HCEC 1CT (cell line): ENCODE data around the gene MLST8.
"Not testable (repeated sequence)": the region's sequence is repeated elsewhere in the genome, so short reads cannot be mapped to it uniquely, and the experiment has no call there.

Experiments used
- DNase-seq: peaks from one replicate; pipeline ENCODE4 v3.0.0-alpha.2; 2017

Gene MLST8

GRCh38 chr16:2250652-2251295 is 45.5 kb downstream of the MLST8 start:
- DNase-seq, result peak; percentile 14

- DNase-seq, result peak; percentile 95
Measured at GRCh38 chr16:2251296-2252111, 46.2 kb downstream of the MLST8 start, which contains the start of gene ECI1. Gene ECI1 (minus strand): TSS chr16:2251587. CDS start chr16:2251566, 21 bp downstream.

GRCh38 chr16:2252806-2253148 is 47.5 kb downstream of the MLST8 start:
- no peak for DNase-seq

- DNase-seq, result no peak
Measured at GRCh38 chr16:2253293-2253692, 48.0 kb downstream of the MLST8 start.

- no peak for DNase-seq
Measured at GRCh38 chr16:2256531-2257140, 51.4 kb downstream of the MLST8 start.

GRCh38 chr16:2257726-2258125 is 52.5 kb downstream of the MLST8 start:
- DNase-seq, result no peak

GRCh38 chr16:2258530-2258929 is 53.3 kb downstream of the MLST8 start:
- not testable (repeated sequence) for DNase-seq
